HG03025 (cell line): ENCODE measurements around the gene IFT43.

ENCODE experiments used
- ATAC-seq: cut with Tn5 transposase; IDR thresholded peaks from one replicate; pipeline ENCODE4 v1.9.1; 2021; ENCODE audit warnings: mild to moderate bottlenecking, moderate library complexity; ENCODE audit not compliant: unreplicated experiment, low FRiP score

IFT43 gene

DNA sequence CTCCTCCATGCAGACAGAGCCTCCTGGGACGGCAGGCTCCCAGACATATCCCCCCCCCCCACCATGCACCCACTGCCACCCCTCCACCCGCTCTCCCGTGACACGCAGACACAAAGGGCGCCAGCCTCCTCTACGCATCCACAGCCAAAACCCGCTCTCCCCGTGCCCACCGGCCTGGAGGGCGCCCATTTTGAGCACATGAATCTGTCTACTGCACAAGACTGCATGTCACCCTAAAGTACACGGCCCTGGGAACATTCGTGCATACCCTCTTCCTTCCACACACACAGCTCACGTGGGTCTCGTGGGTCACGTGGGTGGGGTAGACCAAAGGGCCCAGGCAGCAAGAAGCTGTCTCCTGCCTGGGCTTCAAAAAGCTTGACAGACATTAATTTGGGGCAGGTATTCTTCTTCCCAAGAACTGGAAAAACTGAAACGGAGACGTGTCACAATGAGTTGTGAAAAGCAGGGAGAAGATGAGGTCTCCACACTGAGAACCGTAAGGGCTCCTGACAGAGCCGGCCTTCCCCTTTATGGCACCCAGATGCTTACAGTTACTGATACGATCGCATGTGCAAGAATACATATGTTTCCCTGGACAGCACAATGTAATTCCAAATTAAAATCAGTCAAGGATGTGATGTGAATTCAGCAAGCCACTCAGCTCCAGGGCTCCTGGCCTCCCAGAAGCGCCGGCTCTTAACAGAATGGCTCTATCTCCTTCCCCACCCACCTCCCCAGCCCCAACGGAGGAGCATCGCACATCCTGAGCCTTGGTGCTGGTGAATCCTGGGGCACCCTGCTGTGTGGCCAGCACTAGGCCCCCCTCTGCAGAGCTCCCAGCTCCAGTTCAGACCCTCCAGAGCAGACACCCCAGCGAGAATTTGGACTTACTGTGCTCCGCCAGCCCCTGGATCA is 5.7 kb upstream of the IFT43 start:
- ATAC-seq, result no peak

DNA sequence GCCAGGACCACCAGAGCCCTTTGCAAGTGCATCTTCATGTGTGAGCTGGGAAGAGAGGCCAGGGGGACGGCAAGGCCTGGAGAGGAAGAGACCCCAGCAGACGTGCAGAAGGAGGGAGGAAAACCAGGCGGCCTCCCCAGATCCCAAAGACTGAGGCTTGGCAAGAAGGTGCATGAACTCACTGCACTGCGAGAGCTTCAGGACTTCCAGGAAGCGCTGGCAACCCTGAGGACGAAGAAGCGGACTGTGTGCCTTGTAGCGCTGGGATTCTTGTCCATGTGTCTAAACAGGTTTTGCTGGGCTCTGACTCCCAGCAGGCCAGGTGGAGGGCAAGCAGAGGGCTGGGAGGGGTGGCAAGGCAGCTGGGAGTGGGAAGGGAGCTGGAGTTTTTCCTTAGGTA is 4.7 kb upstream of the IFT43 start:
- ATAC-seq, result no peak

DNA sequence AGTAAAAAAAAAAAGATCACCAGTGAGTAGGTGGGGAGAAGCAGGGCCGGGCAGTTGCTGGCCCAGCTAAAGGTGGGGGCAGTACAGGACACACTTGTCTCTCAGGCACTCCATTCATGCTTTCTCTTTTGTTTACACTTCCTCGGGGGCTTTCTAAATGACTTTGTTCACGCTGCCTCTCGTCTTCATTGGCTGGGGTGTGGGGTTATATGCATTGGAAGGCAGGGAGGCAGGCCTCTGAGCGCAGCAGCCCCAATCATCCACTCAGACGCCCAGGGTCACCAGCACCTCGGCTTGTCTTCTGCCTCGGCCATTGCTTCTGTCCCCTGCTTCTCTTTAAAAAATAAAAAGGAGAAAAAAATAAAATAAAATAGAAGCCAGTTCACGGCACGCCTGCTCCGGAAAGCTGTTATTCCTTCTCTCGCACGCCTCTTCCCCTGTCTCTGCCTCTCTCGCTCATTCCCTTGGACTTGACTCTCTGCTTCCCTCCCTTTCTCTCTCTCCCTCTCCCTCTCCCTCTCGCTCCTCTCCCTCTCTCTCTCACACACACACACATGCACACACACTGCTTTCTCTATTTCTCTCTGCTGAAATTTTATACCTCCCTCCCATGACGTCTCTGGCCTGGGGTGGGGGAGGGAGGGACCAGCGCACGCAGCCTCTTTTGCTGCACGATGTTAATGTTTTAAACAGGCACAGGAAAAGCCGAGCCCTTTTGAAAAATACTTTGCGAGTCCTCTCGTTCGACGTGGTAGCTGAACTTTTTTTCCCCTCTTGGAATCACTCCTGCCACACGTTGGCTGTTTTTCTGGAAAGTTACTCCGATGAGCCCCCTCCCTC is 3.9 kb upstream of the IFT43 start, which contains the start of gene TGFB3:
Gene TGFB3 (minus strand): TSS at position 570 of the 840 bp plus-strand sequence. CDS start 1,102 bp downstream, outside the sequence.
- ATAC-seq, result no peak

DNA sequence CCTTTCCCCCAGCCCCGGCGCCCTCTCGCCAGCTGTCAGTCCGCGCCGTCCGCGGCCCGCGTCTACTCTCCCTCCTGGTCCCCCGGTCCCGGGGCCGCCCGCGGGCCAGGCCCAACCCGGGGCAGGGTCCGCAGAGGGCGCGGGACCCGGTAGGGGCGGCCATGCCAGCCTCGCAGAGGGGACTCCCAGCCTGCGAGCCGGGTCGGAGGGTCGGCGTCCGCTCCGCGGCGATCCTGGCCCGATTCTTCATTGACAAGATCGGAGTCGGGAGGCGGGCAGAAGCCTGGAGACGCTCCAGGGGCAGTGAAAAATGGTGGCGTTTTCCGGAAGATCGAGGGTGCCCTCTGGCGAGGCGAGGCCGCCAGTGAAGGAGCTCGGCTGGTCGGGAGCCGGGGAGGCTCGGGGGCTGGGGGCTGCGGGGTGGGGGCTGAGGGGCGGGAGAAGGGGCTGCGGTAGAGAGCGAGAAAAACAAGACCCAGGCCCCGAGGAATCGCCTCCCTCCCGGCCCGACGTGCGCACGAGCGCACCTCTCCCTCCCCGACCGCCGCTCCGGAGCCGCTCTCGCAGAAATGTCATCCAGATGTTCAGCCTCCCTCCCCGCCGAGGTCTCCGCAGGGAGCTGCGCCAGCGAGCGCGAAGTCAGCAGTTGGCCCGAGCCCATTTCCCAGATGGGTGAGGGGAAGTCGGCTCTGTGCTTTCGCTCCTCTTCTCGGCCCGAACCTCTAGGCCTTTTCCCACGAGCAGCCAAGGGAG is 3.1 kb upstream of the IFT43 start:
- no peak for ATAC-seq

DNA sequence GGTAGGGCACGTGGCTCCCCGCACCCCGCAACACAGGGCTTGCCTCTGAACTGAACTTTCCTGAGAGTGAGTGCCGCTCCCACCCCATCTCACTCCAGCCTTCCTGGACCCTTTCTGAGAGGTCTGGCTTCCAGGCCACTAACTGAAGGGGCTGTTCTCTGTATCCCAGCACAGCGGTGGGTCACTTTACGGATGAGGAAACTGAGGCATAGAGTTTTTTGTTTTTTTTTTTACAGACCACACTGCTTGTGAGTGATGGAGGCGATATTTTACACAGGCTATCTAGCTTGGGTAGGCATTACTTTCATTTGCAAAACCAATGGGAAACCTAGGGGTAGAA is 2.6 kb upstream of the IFT43 start:
- no peak for ATAC-seq

DNA sequence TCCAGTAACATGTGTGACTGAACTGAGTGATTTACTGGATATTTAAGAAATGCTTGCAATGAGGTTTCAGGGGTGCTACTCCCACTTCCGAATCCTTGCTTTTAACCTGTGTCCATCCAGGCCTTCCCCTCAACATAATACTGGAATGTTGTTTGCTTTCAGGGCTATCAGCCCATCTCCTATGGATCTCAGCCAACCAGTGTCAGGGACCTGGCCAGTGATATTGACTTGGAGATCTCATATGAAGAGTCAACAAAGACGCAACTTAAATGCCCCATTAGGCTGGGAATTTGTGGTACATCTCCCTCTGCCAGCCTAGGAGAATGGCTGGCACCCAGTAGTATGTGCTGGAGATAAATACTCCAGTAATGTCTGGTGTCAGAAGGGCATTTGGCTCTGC is 889 bp upstream of the IFT43 start:
- no peak for ATAC-seq

DNA sequence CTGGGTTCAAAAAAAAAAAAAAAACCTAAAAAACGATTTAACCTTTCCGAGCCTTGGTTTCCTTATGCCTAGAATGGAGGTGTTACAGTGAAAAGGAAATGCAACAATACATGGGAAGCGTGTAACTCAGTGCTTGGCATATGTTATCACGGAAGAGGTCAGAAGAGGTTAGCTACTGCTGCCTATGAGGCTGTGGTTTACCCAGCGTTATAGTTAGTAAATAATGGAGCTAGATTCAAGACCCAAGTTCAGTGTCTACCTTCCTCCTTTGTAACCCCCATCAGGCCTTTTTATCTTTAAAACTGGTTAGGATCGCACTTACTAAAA is 839 bp downstream of the IFT43 start:
- ATAC-seq, result no peak

DNA sequence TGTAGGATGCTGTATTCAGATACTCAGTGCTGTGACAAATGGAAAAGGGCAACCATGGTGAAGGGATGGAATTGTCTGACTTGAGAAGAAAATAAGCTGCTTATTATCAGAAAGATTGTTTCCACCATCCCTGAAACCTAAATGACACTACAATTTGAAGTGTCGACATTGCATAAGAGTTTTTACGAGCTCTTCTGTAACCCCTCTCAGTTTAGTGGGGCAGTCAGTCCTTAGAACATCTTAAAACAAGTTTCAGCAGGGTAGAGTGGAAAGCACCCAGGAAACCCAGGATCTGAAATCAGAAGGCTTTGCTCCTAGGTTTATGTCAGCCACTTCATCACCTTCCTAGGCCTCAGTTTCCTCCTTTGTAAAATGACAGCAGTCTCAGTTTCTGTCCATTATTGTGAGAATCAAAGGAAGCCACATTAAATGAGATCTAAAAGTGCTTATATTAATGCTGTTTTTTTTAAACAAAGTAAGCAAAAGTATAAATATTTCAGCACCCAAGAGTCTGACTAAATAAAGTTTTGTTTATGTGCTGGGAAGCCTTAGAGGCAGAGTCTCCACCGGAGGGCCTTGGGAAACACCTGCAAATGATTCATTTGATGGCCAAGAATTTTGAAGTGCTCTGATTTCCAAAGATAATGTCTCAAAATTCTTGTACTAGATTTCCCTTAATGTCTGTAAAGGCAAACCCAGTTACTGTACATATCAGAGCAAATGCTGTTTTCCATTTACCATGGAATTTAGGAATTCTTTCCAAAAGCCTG is 1.8 kb downstream of the IFT43 start:
- no peak for ATAC-seq

DNA sequence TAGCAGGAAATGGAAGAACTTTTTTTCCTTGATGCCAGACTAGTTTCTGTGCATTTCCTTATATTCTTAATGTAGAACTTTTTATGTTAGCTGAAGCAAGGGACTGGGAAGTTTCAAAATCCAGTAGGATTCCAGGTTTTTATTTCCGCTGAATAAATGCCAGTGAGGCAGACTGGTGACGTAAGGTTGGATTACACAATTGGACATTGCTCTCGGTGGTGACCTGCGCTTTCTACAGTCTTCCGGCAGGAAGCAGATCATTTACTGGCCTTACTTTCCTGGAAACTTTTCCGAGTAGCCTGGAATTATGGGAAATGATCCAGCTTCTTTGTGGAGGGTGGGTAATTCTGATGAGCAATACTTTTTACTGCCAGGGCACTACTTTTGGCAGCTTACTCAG is 3.6 kb downstream of the IFT43 start:
- ATAC-seq, result no peak

DNA sequence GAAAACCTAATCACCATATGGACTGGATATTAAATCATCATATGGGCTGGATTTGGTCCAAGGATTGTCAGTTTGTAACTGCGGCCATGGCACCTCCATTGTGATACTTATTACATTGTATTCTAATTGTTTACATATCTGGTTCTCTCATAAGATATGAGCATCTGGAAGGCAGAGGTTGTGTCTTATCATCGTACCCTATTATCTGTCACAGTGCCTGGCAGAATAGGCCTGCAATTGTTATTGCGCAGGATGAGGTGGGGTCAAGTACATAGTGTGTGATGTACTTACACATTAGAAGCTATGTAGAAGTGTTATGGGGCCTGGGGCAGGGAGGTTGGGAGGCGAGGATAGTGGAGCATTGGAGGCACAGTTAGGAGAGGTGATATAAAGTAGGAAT is 4.7 kb downstream of the IFT43 start:
- ATAC-seq, result no peak

DNA sequence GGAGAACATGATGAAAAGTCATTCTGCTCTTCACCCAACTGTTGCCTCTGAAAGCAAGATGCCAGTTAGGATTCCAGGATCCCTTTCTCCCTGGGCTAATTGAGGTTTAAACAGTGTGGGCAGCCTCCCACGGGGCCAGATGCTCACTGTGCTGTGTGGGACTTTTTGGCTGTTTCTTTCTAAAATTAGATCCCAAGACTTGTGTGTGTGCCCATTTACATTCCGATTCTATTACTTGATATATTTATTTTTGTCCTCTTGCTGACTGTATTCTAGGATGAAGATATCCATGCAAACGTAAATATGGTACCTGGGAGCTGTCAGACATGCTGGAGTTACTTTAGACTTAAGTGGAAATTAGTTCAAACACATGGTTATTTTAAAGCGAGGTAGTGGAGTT is 6.2 kb downstream of the IFT43 start:
- ATAC-seq, result no peak

DNA sequence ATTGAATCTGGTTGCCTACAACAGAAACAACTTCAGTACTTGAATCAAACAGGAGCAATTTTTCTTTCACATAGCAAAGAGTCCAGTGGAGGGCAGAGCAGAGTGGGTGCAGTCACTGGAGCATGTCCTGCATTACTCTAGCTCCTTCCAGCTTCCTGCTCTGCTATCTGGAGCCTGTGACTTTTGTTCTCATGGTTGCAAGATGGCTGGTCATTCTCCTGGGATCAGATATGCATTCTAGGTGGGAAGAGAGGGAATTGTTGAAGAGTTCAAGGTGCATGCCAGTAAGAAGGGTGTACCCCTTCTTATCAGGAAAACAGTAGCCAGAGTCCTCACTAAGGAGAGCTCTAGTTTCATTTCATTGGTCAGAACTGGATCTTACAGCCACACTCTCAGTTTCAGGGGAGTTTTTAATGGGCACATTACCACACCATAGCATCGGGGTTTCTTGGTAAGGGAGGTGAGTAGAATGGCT is 8.0 kb downstream of the IFT43 start:
- ATAC-seq, result no peak

DNA sequence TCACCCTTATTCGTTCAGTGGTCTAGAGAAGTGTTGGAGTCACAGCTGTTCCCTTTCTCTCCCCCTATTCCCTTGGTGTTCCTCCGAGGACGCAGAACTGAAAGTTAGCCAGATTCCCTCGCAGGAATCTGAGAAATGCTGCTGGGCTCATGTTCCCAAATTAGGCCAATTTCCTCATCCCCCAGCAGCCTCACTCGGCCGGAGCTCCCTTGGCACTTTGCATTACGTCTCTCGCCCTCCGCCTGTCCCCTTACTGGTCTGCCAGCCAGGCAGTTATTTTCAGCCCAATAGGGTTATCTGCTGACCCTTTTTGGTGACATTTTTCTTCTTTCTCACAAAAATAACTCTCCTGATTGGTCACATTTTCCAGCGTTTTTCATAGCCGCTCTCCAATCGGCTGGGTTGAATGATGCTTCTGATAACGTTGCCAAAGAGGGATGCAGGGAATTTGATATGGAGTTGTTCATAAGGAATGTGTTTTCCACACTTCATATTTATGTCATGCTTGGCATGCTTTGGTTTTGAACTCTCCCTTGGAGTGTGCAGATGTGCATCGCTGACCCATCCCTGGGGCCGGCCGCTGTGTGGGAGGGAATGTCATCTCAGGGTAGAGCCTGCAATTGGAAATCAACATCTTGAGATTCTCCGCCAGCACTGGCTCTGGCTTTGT is 9.9 kb downstream of the IFT43 start:
- no peak for ATAC-seq

DNA sequence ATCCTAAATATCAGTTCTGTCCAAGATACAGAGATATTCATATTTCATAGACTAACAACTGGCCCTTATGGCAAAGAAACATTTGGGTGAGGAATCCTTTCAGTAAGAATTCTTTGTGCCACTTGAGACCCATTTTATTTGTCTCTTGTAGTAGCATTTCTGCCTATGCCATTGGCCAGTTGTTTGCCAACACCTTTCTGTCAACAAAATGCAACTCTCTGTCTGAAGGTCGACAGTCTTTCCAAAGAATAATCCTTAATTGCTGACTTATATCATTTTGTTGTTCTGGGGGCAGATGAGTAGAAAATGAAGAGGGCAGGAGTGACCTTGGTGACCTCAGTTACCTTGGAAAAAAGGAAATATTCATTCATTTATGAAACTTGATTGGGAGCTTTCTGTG is 10.9 kb downstream of the IFT43 start:
- ATAC-seq, result no peak

DNA sequence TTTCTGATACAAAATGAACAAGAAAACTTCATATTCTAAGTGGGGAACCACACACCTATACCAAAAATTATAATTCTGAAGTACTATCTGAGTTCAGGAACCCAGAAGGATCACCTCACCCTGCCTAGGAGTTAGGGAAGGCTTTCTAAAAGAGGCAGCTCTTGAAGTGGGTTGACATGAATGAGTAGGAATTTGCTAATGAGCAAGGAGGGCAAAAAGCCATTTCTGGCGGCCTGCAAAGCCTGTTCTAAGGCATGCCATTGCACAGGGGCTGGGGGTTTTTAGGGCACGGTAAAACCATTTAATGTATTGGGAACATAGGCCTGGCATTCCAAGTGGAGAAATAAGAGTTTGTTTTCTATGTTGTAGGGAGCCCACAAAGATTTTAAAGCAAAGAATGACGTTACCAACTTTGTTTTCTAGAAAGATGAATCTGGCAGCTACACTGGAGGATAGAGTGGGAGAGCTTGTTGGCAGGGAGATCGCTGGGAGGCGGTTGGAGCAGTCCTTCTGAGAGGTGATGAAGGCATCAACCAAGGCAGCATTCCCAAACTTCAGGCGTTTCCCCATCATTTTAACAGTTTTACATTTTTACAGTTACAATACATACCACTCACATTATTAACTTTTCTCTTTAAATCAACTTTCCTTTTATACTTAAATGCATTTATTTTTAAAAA is 14.1 kb downstream of the IFT43 start:
- no peak for ATAC-seq

DNA sequence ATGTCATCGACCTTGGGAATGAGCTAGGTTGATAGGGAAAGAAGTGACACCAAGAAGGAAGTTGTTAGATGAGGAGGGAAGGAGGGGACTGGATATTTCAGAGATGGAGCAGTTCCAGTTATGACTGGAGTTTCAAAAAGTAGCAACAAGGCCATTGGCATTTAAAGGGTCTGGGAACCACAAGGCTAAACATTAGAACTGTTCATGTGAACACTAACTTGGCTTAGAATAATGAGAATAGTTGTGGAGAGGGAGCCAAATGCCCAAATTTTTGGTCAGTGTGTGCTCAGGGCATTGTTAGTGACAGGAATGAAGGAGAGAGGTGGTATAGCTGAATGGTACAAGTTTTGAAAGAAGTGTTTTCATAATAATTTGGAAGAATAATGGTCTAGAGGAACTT is 16.8 kb downstream of the IFT43 start:
- ATAC-seq, result no peak

DNA sequence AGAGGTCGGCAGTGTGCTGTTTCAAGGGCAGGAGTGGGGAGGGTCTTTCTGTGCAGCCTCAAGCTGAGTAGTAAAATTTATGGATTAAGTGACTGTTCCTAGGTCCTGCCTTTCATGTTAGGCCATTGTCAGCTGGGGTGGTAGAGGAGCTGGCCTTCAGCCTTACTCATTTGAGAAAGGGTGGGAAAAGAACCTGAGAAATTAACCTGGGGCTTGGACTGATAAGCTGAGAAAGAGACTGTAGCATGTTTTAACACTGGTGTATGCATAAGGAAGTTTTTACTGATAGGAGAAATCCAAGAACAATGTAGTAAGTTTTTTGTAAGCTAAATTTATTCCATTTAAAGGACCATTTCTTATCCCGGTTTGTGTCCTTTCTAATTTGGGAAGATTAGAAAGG is 20.7 kb downstream of the IFT43 start:
- ATAC-seq, result no peak

DNA sequence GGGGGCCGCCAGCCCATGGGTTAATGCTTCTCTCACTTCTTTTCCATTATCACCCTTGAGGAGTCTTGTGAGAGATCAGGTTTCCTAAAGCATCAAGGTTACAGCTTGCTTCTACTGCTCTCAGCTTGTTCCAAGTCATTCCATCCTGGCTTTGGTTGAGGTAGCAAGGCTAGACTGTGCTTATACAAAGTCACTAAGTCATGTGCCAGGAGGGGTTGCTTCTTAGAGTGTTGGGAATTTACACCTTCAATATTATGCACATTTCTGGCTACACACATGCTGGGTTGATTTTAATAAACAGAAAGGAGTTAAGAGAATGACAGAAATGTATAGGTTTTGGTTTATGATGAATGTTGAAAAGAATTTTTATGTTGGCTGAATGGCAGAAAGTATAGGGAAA is 21.8 kb downstream of the IFT43 start:
- ATAC-seq, result no peak

DNA sequence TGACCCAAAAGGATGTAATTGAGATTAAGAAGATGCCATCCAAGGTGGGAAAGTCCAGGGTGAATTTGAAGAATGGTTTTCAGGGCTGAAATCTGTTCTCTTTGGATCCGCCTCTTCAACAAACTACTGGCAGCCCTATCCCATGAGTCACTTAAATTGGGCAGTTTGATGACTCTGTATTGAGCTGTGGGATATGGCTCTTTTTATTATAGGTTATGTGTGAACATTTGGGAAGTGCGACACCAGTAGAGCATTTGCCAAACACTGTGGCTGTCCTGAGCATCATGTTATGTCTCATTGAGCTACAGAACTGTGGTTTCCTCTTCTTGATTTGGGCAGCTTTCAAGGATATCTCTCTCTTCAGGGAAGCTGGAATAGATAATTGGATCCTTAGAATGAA is 22.3 kb downstream of the IFT43 start:
- no peak for ATAC-seq
